GM12878 (cell line): ENCODE results near the gene APELA. TPM values are rescaled to one million over a fixed set of nuclear protein-coding genes. Genes with fewer than 3 reads are reported as not detected.

ENCODE experiments used
- ATAC-seq: fragments of 200-7000 bp; cut with Tn5 transposase; 3 replicates; pipeline ENCODE4 v1.9.1; 2020; ENCODE audit warnings: mild to moderate bottlenecking, moderate library complexity
- BruUV-seq: library from RNA; stranded (reverse); fragments of 400-500 nt; replicated peaks from 2 replicates; lab custom pipeline; 2021; lab: Mats Ljungman, UMichigan
- CTCF ChIA-PET: fragments of 300-600 bp; sonication (Branson Sonifier 250); formaldehyde crosslinking; extraction: SDS; loops from one replicate; lab custom pipeline; 2021; ENCODE audit warnings: inconsistent platforms; lab: Yijun Ruan, JAX
- POLR2A ChIA-PET: fragments of 350-600 bp; formaldehyde crosslinking; extraction: SDS; loops from one replicate; lab custom pipeline; 2021; ENCODE audit warnings: inconsistent platforms; lab: Charles Lee
- RAD21 ChIA-PET: fragments of 300-600 bp; sonication (Branson Sonifier 250); formaldehyde crosslinking; loops from one replicate; lab custom pipeline; 2023; ENCODE audit warnings: antibody characterized with exemption; ENCODE audit not compliant: unreplicated experiment; lab: Charles Lee
- SMC1A ChIA-PET: fragments of 300-600 bp; sonication (Branson Sonifier 250); formaldehyde crosslinking; loops from one replicate; lab custom pipeline; 2023; ENCODE audit not compliant: unreplicated experiment, uncharacterized antibody; lab: Charles Lee
- DNase-seq: peaks from one replicate; pipeline ENCODE4 v3.0.0-alpha.2; 2011; ENCODE audit warnings: low read depth, low spot score
- FAIRE-seq: peaks from 3 replicates; lab custom pipeline; 2011; peaks lifted over from hg19 to GRCh38; lab: Jason Lieb, UNC
- H2AFZ ChIP-seq: 2 replicates; pipeline ENCODE4 v1.6.0; 2011; ENCODE audit warnings: low read depth, low read length, control low read depth; ENCODE audit not compliant: control insufficient read depth
- H3K27ac ChIP-seq: 2 replicates; pipeline ENCODE4 v1.5.1; 2011; ENCODE audit warnings: control low read depth; ENCODE audit not compliant: control insufficient read depth, insufficient read depth
- H3K27me3 ChIP-seq, 2 experiments: replicated peaks in 1 of 2; 2 replicates each; pipeline versions ENCODE4 v1.6.0 to v1.6.1; 2011; ENCODE audit warnings: low read length in 1 of 2; ENCODE audit not compliant: control insufficient read depth in 2 of 2, insufficient read depth in 2 of 2
- H3K36me3 ChIP-seq, 2 experiments: 2 replicates each; pipeline ENCODE4 v1.5.1; 2011; ENCODE audit warnings: low read length in 1 of 2; ENCODE audit not compliant: control insufficient read depth in 2 of 2, insufficient read depth in 2 of 2
- H3K4me1 ChIP-seq: 2 replicates; pipeline ENCODE4 v1.6.1; 2011; ENCODE audit warnings: mild to moderate bottlenecking, low read length, moderate library complexity, mixed read lengths; ENCODE audit not compliant: control insufficient read depth, insufficient read depth
- H3K4me2 ChIP-seq: 2 replicates; pipeline ENCODE4 v1.6.0; 2011; ENCODE audit warnings: control low read depth; ENCODE audit not compliant: control insufficient read depth, insufficient read depth
- H3K4me3 ChIP-seq: fragments of 200-600 bp; sonication (generic); 2 replicates; pipeline ENCODE4 v1.5.1; 2016
- H3K79me2 ChIP-seq: 2 replicates; pipeline ENCODE4 v1.6.0; 2011; ENCODE audit warnings: low read length; ENCODE audit not compliant: control insufficient read depth, insufficient read depth
- H3K9ac ChIP-seq: 2 replicates; pipeline ENCODE4 v1.8.0; 2011; ENCODE audit warnings: low read length, control low read depth, mixed read lengths; ENCODE audit not compliant: control insufficient read depth, insufficient read depth
- H3K9me3 ChIP-seq: replicated peaks from 3 replicates; pipeline ENCODE4 v1.5.1; 2011; ENCODE audit warnings: mild to moderate bottlenecking, low read length; ENCODE audit not compliant: control insufficient read depth, insufficient read depth
- H4K20me1 ChIP-seq: 2 replicates; pipeline ENCODE4 v1.6.0; 2011; ENCODE audit not compliant: control insufficient read depth, insufficient read depth
- BCL11A ChIP-seq: IDR thresholded peaks from 2 replicates; pipeline ENCODE4 v1.6.1; 2011; ENCODE audit warnings: low read depth, low read length
- EGR1 ChIP-seq, 2 experiments: IDR thresholded peaks; 1 replicate in 1 of 2; 2 replicates in 1 of 2; pipeline ENCODE4 v1.6.1; 2011 to 2012; ENCODE audit warnings: low read depth in 2 of 2, low read length in 2 of 2, borderline replicate concordance in 1 of 2, mild to moderate bottlenecking in 1 of 2, moderate library complexity in 1 of 2
- EZH2 ChIP-seq: IDR thresholded peaks from 2 replicates; pipeline ENCODE4 v1.6.1; 2012; ENCODE audit warnings: low read depth, mild to moderate bottlenecking, control low read depth, inconsistent platforms, low read length, borderline replicate concordance; ENCODE audit not compliant: control insufficient read depth
- FOS ChIP-seq: IDR thresholded peaks from 3 replicates; pipeline ENCODE4 v1.6.1; 2011; ENCODE audit warnings: borderline replicate concordance; ENCODE audit not compliant: insufficient read length; ENCODE audit errors: extremely low read depth
- KAT2A ChIP-seq: conservative IDR thresholded peaks from 2 replicates; pipeline ENCODE4 v1.6.1; 2011; ENCODE audit warnings: low read depth, low read length; ENCODE audit not compliant: control insufficient read depth
- NFXL1 ChIP-seq: fragments of 450-650 bp; IDR thresholded peaks from 2 replicates; pipeline ENCODE4 v1.6.1; 2017; ENCODE audit warnings: antibody characterized with exemption, mild to moderate bottlenecking, borderline replicate concordance
- PAX5 ChIP-seq: IDR thresholded peaks from 2 replicates; pipeline ENCODE4 v1.6.1; 2011; ENCODE audit warnings: low read depth, low read length, borderline replicate concordance
- STAT3 ChIP-seq: IDR thresholded peaks from 2 replicates; pipeline ENCODE4 v1.6.1; 2011; ENCODE audit warnings: low read depth, low read length, improper control_type of control experiment
- TAF1 ChIP-seq: IDR thresholded peaks from 2 replicates; pipeline ENCODE4 v1.6.1; 2011; ENCODE audit warnings: mild to moderate bottlenecking, low read depth, low read length, borderline replicate concordance
- TBL1XR1 ChIP-seq: IDR thresholded peaks from 2 replicates; pipeline ENCODE4 v1.6.1; 2012; ENCODE audit warnings: low read depth, low read length, improper control_type of control experiment
- ZNF274 ChIP-seq: IDR thresholded peaks from one replicate; pipeline ENCODE4 v1.8.0; 2011; ENCODE audit not compliant: insufficient read length, insufficient read depth
- WGBS: methylation state at CpG from one replicate; pipeline ENCODE4 v1.1.6; 2016; ENCODE audit warnings: low lambda C conversion rate; ENCODE audit not compliant: insufficient replicate concordance, insufficient coverage; ENCODE audit errors: missing lambda C conversion rate; 5-methylcytosine and 5-hydroxymethylcytosine counted together
- in situ Hi-C: fragments of 300-500 bp; cut with MboI; formaldehyde crosslinking; loops from 9 replicates; pipeline ENCODE4 v1.14.3; 2018; ENCODE audit warnings: mixed read lengths
- intact Hi-C: fragments of 100-400 bp; cut with micrococcal nuclease; formaldehyde crosslinking; loops from one replicate; pipeline ENCODE4 v1.14.2; 2022; ENCODE audit not compliant: unreplicated experiment
- polyA plus RNA-seq, 11 experiments: library from polyadenylated mRNA; depleted of rRNA in 4 of 11; unstranded in 6 of 11; stranded (reverse) in 5 of 11; fragments of >200 nt; fragmentation: Nextera tagmentation in 4 of 11; fragmentation: Illumina TruSeq in 1 of 11; extraction: Ambion mirVana in 4 of 11; extraction: Trizol in 1 of 11; gene quantifications; 1 replicate in 1 of 11; 2 replicates in 10 of 11; pipeline versions ENCODE4 v1.2.1 to v1.2.3, GENCODE V29; 2011 to 2016; ENCODE audit warnings: inconsistent platforms in 2 of 11, missing spikeins in 2 of 11, low read depth in 1 of 11
- total RNA-seq, 4 experiments: library from RNA; depleted of rRNA in 3 of 4; stranded (reverse); fragments of >200 nt in 3 of 4; fragmentation: Illumina TruSeq in 1 of 4; extraction: Trizol in 1 of 4; gene quantifications; 2 replicates each; pipeline versions ENCODE4 v1.2.1 to v1.2.3, GENCODE V29; 2013 to 2021
- TF ChIP-seq, protein P1 (sequence below): fragments of 450-650 bp; formaldehyde crosslinking; IDR thresholded peaks from 2 replicates; pipeline ENCODE4 v1.4.0; 2020; ENCODE audit warnings: mild to moderate bottlenecking, moderate library complexity

Gene APELA
- total and polyA plus RNA-seq, 10 of the 15 experiments (the other 5 are each of a cell fraction or from before 2014, with no cell fraction given), result 0.79 to 6.9 (median 1.2) TPM

- Histone ChIP-seq H3K27ac (no peak overlapping the region), H3K9ac (no peak overlapping the region), H2AFZ (no peak overlapping the region), H3K9me3 (no peaks in the 10 kb centered on the region; the same call in 2 of the 3 replicates), H3K4me2 (no peak overlapping the region), H4K20me1 (no peaks in the 10 kb centered on the region), H3K79me2 (no peaks in the 10 kb centered on the region)
- ChIA-PET RAD21 (interaction anchor here (0.6 kb wide), 1 partner anchor 607 kb away, joined by 5 read pairs; no protein-coding TSS in a partner anchor), POLR2A (no interaction called here), SMC1A (no interaction called here), CTCF (interaction anchor here (0.6 to 1.0 kb wide), 2 partner anchors 8 to 92 kb away, joined by 3 read pairs; no protein-coding TSS in a partner anchor)
- WGBS, result 47% methylated on average over 3 of the region's 3 CpGs
- BruUV-seq, result no TSS peak
- intact Hi-C loops (no loop called here), in situ Hi-C loops (no loop called here)
- no peak for FAIRE-seq
- TF ChIP-seq FOS (no peak), PAX5 (no peak), ZNF274 (no peak), KAT2A (no peak), BCL11A (no peak), EZH2 (no peak), TAF1 (no peak), STAT3 (no peak), NFXL1 (no peak), EGR1 (IDR thresholded peaks at IDR 0.05; ENCODE audit: borderline replicate concordance in 1 of 2, low read depth in 2 of 2, low read length in 2 of 2) (no peak), TBL1XR1 (no peak)
- TF ChIP-seq, protein P1, sequence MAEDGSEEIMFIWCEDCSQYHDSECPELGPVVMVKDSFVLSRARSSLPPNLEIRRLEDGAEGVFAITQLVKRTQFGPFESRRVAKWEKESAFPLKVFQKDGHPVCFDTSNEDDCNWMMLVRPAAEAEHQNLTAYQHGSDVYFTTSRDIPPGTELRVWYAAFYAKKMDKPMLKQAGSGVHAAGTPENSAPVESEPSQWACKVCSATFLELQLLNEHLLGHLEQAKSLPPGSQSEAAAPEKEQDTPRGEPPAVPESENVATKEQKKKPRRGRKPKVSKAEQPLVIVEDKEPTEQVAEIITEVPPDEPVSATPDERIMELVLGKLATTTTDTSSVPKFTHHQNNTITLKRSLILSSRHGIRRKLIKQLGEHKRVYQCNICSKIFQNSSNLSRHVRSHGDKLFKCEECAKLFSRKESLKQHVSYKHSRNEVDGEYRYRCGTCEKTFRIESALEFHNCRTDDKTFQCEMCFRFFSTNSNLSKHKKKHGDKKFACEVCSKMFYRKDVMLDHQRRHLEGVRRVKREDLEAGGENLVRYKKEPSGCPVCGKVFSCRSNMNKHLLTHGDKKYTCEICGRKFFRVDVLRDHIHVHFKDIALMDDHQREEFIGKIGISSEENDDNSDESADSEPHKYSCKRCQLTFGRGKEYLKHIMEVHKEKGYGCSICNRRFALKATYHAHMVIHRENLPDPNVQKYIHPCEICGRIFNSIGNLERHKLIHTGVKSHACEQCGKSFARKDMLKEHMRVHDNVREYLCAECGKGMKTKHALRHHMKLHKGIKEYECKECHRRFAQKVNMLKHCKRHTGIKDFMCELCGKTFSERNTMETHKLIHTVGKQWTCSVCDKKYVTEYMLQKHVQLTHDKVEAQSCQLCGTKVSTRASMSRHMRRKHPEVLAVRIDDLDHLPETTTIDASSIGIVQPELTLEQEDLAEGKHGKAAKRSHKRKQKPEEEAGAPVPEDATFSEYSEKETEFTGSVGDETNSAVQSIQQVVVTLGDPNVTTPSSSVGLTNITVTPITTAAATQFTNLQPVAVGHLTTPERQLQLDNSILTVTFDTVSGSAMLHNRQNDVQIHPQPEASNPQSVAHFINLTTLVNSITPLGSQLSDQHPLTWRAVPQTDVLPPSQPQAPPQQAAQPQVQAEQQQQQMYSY (CRISPR knock-in tag), result no peak
- TF ChIP-seq, all 136 proteins: peak for 0
- Histone ChIP-seq H3K4me3 (no peak overlapping the region), H3K36me3 (no peaks in the 10 kb centered on the region), H3K4me1 (no peaks in the 10 kb centered on the region), H3K27me3 (no peaks in the 10 kb centered on the region)
- no peak for ATAC-seq
- no peak for DNase-seq
These were observed 2.2 kb upstream of the APELA start for GRCh38 chr4:164874789-164875188.
